HG03558 (cell line): ENCODE measurements around the gene RAB23.
"Not testable (repeated sequence)": the region's sequence is repeated elsewhere in the genome, so short reads cannot be mapped to it uniquely, and the experiment has no call there.

Experiments
- ATAC-seq: cut with Tn5 transposase; IDR thresholded peaks from one replicate; pipeline ENCODE4 v1.9.1; 2021; ENCODE audit warnings: moderate number of reproducible peaks; ENCODE audit not compliant: unreplicated experiment; ENCODE audit errors: extremely low read depth

RAB23 gene

DNA sequence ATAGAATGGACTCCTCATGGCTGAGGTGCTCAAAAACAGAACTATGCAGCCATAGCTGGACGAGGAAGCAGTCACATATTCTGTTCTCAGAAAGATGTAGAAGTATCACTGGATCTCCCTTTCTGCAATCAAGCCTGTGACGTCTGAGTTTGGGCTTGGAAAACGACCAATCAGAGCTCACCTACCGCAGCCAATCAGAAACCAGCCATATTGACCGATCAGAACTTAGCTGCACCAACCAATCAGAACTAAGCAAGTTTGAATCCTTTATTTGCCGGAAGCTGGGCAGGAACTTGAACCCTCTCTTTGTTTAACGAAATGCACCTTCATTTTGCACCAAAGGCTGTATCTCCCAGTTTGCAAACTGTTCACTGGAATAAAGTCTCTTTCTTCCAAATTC is 21.8 kb upstream of the RAB23 start:
- no peak for ATAC-seq

DNA sequence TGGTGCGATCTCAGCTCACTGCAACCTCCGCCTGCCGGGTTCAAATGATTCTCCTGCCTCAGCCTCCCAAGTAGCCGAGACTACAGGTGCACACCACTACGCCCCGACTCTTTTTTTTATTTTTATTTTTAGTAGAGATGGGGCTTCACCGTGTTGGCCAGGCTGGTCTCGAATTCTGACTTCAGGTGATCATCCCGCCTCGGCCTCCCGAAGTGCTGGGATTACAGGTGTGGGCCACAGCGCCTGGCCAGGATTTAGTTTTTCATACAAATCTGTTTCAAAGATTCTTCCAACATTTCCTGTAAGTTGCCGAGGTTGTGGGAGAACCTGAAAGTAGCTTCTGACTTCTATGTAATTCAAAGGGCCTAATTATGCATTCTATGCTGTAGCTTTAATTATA is 21.4 kb upstream of the RAB23 start:
- not testable (repeated sequence) for ATAC-seq

DNA sequence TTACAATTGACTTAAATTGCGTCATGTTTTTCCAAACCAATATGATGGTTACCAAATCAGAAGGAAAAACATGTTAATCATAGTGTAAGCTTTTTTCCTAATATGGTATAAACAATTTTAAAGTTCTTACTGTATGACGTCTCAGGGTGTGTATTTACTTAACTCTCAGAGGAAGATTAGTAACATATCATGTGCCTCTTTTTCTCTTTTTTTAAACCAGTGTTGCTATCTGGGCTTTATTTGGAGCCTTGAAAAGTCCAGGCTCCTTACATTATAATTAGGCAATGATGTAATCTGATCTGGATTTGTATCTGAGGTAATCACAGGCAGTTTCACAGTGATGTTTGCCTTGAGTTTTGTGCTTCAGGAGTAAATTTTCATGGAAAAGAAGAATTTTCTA is 20.4 kb upstream of the RAB23 start:
- no peak for ATAC-seq

GRCh38 chr6:57226221-57226620 is 4.1 kb upstream of the RAB23 start:
- no peak for ATAC-seq

- no peak for ATAC-seq
These were observed 2.8 kb upstream of the RAB23 start for GRCh38 chr6:57224769-57225515.

DNA sequence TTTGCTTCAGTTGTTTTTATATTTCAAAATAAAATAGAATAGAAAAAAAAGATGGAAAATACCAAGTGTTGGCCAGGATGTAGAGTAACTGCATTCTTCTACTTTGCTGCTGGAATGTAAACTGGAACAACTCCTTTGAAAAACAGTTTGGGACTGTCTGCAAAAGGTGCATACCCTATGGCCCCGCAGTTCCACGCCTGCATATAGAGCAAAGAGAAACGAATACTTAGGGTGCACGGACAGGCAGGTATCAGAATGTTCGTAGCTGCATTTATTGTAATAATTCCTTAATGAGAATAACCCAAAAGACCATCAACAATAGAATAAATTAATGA is 603 bp upstream of the RAB23 start:
- ATAC-seq: no peak

DNA sequence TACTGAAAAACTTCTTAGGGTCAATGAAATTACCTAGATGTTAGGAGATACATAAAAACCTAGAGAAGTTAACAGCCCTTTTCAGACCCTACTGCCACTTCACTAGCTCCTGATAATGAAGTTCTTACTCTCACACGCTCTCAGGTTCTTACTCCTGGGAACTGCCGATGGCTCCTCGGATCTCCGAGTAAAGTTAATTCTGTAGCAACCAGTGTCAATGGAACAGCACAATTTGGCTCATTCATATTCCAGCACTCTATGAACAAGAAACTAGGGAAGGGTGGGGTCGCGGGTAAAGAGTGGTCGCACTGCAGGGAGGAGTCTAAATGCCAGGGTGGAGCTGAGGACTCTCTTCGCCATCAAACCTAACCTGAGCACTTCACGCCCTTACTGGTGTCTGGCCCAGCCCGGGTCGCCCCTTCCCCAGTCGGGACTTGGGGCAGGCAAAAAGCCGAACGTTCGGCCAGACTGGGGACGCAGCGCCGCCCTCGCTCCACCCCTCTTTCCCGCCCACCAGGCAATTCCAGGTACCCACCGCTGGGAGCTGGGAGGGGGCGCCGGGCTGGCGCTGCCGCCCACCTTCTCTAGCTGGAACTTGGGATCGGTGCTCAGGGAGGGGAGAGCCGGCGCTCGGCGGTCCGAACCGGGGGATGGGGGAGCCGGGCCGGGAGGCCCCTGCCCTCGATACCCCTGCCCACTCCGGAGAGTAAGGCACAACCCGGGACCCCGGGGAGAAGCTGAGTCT is 744 bp downstream of the RAB23 start:
- ATAC-seq: peak; percentile 19

DNA sequence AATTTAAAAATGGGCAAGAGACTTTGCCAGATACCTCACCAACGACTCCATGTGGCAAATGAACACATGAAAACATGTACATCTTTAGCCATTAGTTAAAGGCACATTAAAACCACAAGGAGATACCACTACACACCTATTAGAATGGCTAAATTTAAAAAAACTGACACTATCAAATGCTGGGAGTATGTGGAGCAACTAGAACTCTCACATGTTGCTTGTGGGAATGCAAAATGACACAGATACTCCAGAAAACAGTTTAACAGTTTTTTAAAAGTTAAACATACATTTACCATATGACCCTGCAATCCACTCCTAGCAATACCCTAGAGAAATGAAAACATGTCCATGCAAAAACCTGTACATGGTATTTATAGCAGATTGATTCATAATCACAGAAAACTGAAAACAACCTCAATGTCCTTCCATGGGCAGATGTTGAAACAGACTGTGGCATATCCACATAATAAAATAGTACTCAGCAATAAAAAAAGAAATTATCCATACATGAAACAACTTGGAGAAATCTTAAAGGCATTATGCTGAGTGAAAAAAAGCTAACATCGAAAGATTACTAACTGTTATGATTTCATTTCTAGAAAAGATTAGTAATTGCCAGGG is 1.9 kb downstream of the RAB23 start:
- no peak for ATAC-seq

- ATAC-seq: no peak
These were observed 4.8 kb downstream of the RAB23 start for GRCh38 chr6:57217270-57217669.

DNA sequence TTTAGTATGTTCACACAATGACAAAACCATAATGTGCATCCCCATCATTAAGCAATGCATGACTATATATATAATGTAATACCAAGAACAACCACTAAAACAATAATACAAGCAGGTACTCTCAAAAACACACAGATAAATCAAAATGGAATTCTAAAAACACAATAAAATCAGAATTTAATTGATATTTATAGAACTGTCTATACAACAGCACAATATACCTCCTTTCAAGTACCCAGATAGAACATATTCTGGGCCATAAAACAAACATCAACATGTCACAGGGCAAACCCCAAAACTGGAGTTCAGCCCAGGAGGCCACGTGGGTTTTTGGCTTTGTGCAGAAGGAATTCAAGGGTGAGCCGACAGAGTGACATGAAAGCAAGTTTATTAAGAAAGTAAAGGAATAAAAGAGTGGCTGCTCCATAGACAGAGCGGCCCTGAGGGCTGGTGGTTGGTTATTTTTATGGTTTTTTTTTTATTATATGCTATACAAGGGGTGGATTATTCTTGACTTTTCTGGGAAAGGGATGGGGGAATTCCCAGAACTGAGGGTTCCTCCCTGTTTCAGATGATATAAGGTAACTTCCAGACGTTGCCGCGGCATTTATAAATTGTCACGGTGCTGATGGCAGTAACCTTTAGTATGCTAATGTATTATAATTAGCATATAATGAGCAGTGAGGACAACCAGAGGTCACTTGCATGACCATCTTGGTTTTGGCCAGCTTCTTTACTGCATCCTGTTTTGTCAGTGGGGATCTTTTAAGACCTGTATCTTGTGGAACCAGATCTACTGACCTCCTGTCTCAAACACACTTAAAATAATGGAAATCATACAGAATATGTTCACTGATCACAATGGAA is 5.6 kb downstream of the RAB23 start:
- ATAC-seq: no peak

GRCh38 chr6:57215260-57215659 is 6.8 kb downstream of the RAB23 start:
- no peak for ATAC-seq

DNA sequence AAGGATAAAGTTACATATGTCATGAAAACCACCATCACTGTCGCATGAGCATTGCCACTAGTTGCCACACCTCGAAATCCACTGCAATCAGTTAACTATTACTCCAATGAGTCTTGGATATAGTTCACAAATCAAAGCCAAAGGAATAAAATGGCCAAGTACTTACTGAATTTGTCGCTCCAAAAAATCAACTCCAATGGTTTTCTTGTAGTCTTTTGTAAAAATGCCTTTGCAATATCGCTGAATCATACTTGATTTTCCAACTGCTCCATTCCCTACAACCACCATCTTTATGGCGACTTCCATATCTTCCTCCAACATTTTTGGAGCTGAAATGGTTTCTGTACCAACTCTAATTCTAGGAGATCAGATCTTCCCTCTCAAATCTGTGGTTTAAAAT is 12.0 kb downstream of the RAB23 start:
- no peak for ATAC-seq

DNA sequence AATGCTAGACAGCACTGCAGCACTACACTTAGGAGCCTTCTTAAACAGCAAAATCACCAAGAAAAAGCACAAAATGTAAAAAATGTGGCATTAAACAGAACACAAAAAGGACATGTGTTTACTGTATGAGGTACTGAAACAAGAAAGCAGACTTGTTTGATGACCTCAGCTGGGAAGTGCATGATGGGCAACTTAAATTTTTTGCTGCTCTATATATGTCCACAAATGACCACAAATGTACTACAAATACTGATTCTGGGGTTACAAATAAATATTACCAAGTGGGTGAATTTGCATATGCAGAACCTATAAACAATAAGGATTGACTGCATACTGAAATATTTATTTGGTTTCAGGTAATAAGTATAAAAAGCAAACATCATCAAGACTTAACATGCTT is 13.1 kb downstream of the RAB23 start:
- ATAC-seq: no peak

GRCh38 chr6:57207872-57208271 is 14.2 kb downstream of the RAB23 start:
- ATAC-seq: no peak

- no peak for ATAC-seq
These were observed 15.0 kb downstream of the RAB23 start for GRCh38 chr6:57207141-57207540.

- no peak for ATAC-seq
These were observed 16.4 kb downstream of the RAB23 start for GRCh38 chr6:57205550-57206328.

DNA sequence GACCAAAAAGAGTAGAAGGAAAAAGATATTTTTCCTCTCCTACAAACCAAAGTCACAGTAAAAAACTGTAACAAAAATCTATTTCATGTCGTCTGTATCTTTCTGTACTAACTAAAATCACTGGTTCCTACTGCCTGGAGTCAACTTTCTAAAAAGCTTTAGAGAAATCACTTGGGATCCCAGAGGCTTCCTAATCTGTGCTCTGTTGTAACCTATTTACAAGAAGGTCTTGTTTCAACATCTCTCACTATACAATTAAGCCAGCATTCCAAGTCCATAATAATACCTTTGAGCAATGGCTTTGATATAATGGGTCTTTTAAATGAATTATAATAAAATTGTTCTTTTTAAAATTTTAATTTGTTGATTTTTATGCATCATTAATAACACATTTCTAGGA is 20.4 kb downstream of the RAB23 start:
- no peak for ATAC-seq

DNA sequence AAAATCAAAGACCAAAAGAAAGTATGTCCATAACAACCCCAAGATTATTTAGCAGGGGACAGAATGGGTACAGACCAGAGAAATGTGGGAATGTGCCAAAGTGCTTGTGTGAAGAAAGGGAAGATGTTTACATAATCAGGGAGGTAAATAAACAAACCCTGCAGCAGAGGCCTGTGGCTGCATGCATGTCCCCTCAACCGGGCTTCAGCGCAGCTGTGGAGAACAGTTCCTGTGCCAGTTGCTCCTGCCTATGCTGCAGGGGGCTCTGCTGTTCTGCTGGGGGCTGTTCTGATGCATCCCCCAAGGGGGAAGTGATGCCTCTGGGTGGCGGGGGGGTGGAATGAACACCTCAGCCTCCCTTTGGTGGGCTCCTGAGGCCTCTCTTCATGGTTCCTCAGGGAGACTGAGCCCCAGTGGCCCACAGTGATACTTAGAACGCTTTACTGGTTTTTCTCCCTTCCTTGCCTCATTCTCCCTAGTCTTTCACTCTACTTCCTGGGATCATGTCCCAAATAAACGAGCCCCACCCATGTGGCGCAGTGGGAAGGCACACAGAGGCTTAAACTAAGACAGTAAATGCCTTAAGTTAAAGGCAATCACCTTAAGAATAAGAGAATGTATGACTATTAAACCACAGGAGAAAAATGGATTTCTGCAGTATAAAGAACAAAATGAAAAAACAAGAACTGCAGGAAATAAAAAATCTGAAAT is 23.0 kb downstream of the RAB23 start:
- ATAC-seq: no peak

- ATAC-seq: no peak
These were observed 26.6 kb downstream of the RAB23 start for GRCh38 chr6:57195457-57195856.
